ENCODE measurements around the gene SH3BP5L. TPM values are rescaled to one million over a fixed set of nuclear protein-coding genes. Genes with fewer than 3 reads are reported as not detected.

SH3BP5L gene
- total and polyA plus RNA-seq, 2 of the 8 experiments (the other 6 are each of a cell fraction or from before 2014, with no cell fraction given), result 20.2 to 28.4 TPM

- TF ChIP-seq CHD7 (IDR thresholded peaks at IDR 0.05; ENCODE audit: insufficient replicate concordance, low read length), result no peak
Observed at GRCh38 chr1:248805876-248806275, 19.8 kb downstream of the SH3BP5L start (continued).

Data from H1 (cell line).